Measurements from ENCODE around the gene HEBP2. TPM values are rescaled to one million over a fixed set of nuclear protein-coding genes. Genes with fewer than 3 reads are reported as not detected.
A peak's percentile ranks its signal among the peaks of the same experiment; 100 is the strongest.
"Not testable (repeated sequence)": the region's sequence is repeated elsewhere in the genome, so short reads cannot be mapped to it uniquely, and the experiment has no call there.

Gene HEBP2
- total RNA-seq, result 10 to 100 TPM; 61.0 to 78.9 TPM
- long read RNA-seq, donor 1, full-length matches to known transcripts, result 42 of 49 reads
- long read RNA-seq, donor 1, partial matches to known transcripts, result 6 of 49 reads
- long read RNA-seq, donor 1, other reads (novel, unspliced or antisense), result 1 of 49 reads
- long read RNA-seq, donor 2, full-length matches to known transcripts, result 1 of 4 reads
- long read RNA-seq, donor 2, partial matches to known transcripts, result 1 of 4 reads
- long read RNA-seq, donor 2, other reads (novel, unspliced or antisense), result 2 of 4 reads

GRCh38 chr6:138403801-138404665 is at the start of gene HEBP2:
TSS of gene HEBP2 (plus strand) at chr6:138404223. CDS start at chr6:138404496, 273 bp downstream.
- intact Hi-C loops (cut with DNase I), result loop anchor here (10.0 kb wide), 2 partner anchors 289 to 729 kb away; no protein-coding TSS in a partner anchor

GRCh38 chr6:138357928-138358327 is 46.1 kb upstream of the HEBP2 start:
- intact Hi-C loops (cut with DNase I), result no loop called here

More at GRCh38 chr6:138403801-138404665, at the start of gene HEBP2:
- DNase-seq (ENCODE audit: low spot score), result peak; percentile 97

GRCh38 chr6:138368684-138369083 is 35.3 kb upstream of the HEBP2 start:
- DNase-seq (ENCODE audit: low spot score); intact Hi-C loops (cut with DNase I): not testable (repeated sequence)

More at GRCh38 chr6:138357928-138358327, 46.1 kb upstream of the HEBP2 start:
- no peak for DNase-seq (ENCODE audit: low spot score)

- intact Hi-C loops (cut with DNase I), result no loop called here
- no peak for DNase-seq (ENCODE audit: low spot score)
These were observed 33.2 kb upstream of the HEBP2 start for GRCh38 chr6:138370631-138371451.

- intact Hi-C loops (cut with DNase I), result no loop called here
- no peak for DNase-seq (ENCODE audit: low spot score)
These were observed 32.6 kb upstream of the HEBP2 start for GRCh38 chr6:138371452-138371711.

GRCh38 chr6:138371720-138372119 is 32.3 kb upstream of the HEBP2 start:
- intact Hi-C loops (cut with DNase I), result no loop called here
- DNase-seq (ENCODE audit: low spot score), result no peak

GRCh38 chr6:138372711-138373463 is 31.1 kb upstream of the HEBP2 start:
- DNase-seq (ENCODE audit: low spot score), result no peak
- intact Hi-C loops (cut with DNase I), result no loop called here

GRCh38 chr6:138374230-138374629 is 29.8 kb upstream of the HEBP2 start:
- DNase-seq (ENCODE audit: low spot score), result no peak
- intact Hi-C loops (cut with DNase I), result no loop called here

GRCh38 chr6:138374815-138375214 is 29.2 kb upstream of the HEBP2 start:
- intact Hi-C loops (cut with DNase I), result no loop called here
- no peak for DNase-seq (ENCODE audit: low spot score)

- intact Hi-C loops (cut with DNase I), result no loop called here
- no peak for DNase-seq (ENCODE audit: low spot score)
These were observed 27.0 kb upstream of the HEBP2 start for GRCh38 chr6:138377042-138377441.

- intact Hi-C loops (cut with DNase I), result no loop called here
- DNase-seq (ENCODE audit: low spot score), result no peak
These were observed 26.2 kb upstream of the HEBP2 start, which contains the start of gene SMIM28 for GRCh38 chr6:138377844-138378243. TSS of gene SMIM28 (plus strand) at chr6:138377905. CDS start at chr6:138378073, 168 bp downstream.

GRCh38 chr6:138378463-138378862 is 25.6 kb upstream of the HEBP2 start:
- no peak for DNase-seq (ENCODE audit: low spot score)
- intact Hi-C loops (cut with DNase I), result no loop called here

GRCh38 chr6:138382498-138383265 is 21.3 kb upstream of the HEBP2 start:
- intact Hi-C loops (cut with DNase I), result no loop called here
- DNase-seq (ENCODE audit: low spot score), result no peak

GRCh38 chr6:138383776-138384175 is 20.2 kb upstream of the HEBP2 start:
- no peak for DNase-seq (ENCODE audit: low spot score)
- intact Hi-C loops (cut with DNase I), result no loop called here

GRCh38 chr6:138386897-138387296 is 17.1 kb upstream of the HEBP2 start:
- no peak for DNase-seq (ENCODE audit: low spot score)
- intact Hi-C loops (cut with DNase I), result no loop called here

GRCh38 chr6:138387577-138388368 is 16.2 kb upstream of the HEBP2 start:
- intact Hi-C loops (cut with DNase I), result no loop called here
- DNase-seq (ENCODE audit: low spot score), result no peak

GRCh38 chr6:138389551-138389950 is 14.5 kb upstream of the HEBP2 start:
- intact Hi-C loops (cut with DNase I), result no loop called here
- no peak for DNase-seq (ENCODE audit: low spot score)

Measured in posterior vena cava (tissue), 2 donors.